Lower leg skin (tissue), 4 donors: ENCODE data around the gene SCLY. TPM values are rescaled to one million over a fixed set of nuclear protein-coding genes. Genes with fewer than 3 reads are reported as not detected.
A peak's percentile ranks its signal among the peaks of the same experiment; 100 is the strongest.
"Not testable (repeated sequence)": the region's sequence is repeated elsewhere in the genome, so short reads cannot be mapped to it uniquely, and the experiment has no call there.

Experiments
- DNase-seq, 2 donors: peaks; one replicate each; pipeline ENCODE4 v3.0.0-alpha.2; 2019; ENCODE audit warnings: low spot score in 2 of 2
- H3K4me3 ChIP-seq: fragments of 200-600 bp; sonication (generic); 2 replicates; pipeline ENCODE4 v1.5.1; 2017; ENCODE audit warnings: mild to moderate bottlenecking, low read depth; ENCODE audit not compliant: poor library complexity, severe bottlenecking
- CTCF ChIP-seq, 3 donors: fragments of 450-650 bp; IDR thresholded peaks; one replicate each; pipeline ENCODE4 v1.5.1; 2016; ENCODE audit warnings: antibody characterized with exemption in 3 of 3, mild to moderate bottlenecking in 3 of 3, moderate library complexity in 2 of 3
- POLR2A ChIP-seq, 2 donors: fragments of 450-650 bp; IDR thresholded peaks; one replicate each; pipeline ENCODE4 v1.6.1; 2016 to 2017; ENCODE audit warnings: antibody characterized with exemption in 2 of 2, mild to moderate bottlenecking in 1 of 2, moderate library complexity in 1 of 2
- WGBS, 2 donors: methylation state at CpG; one replicate each; pipeline ENCODE4 v1.1.5; 2018; 5-methylcytosine and 5-hydroxymethylcytosine counted together
- intact Hi-C: fragments of 100-400 bp; cut with DNase I; formaldehyde crosslinking; loops from one replicate; pipeline ENCODE4 v1.15.0; 2023; ENCODE audit warnings: low total_unique reads
- total RNA-seq, 4 donors: library from RNA; depleted of rRNA; stranded (reverse); fragments of >200 nt; gene quantifications; one replicate each; pipeline ENCODE4 v1.1.0, GENCODE V29; 2016

SCLY gene
- total RNA-seq, 4 donors from 2014 or later, result 2.4 to 12.1 (median 8.2) TPM

GRCh38 chr2:238108423-238109183 is 47.8 kb downstream of the SCLY start:
- intact Hi-C loops, result no loop called here
- peak in 1 of 2 donors; percentile 81 for DNase-seq
- WGBS, 2 donors, result 52 to 61% methylated on average over 18 to 19 of the region's 19 CpGs
- no peak for TF ChIP-seq CTCF (IDR thresholded peaks at IDR 0.05)
- TF ChIP-seq POLR2A (IDR thresholded peaks at IDR 0.05), result no peak
- no peak overlapping the region for H3K4me3 ChIP-seq

GRCh38 chr2:238113611-238114010 is 52.8 kb downstream of the SCLY start:
- TF ChIP-seq POLR2A (IDR thresholded peaks at IDR 0.05) (no peak), CTCF (IDR thresholded peaks at IDR 0.05) (no peak)
- H3K4me3 ChIP-seq, result no peak overlapping the region
- 79 to 81% methylated on average over 13 of the region's 13 CpGs for WGBS, 2 donors
- intact Hi-C loops, result no loop called here
- no peak for DNase-seq

- WGBS, 2 donors, result 74 to 86% methylated on average over 16 of the region's 16 CpGs
- intact Hi-C loops, result no loop called here
- no peak overlapping the region for H3K4me3 ChIP-seq
- no peak for TF ChIP-seq POLR2A (IDR thresholded peaks at IDR 0.05)
- no peak for TF ChIP-seq CTCF (IDR thresholded peaks at IDR 0.05)
- no peak for DNase-seq
These were observed 53.6 kb downstream of the SCLY start for GRCh38 chr2:238114331-238114841.

GRCh38 chr2:238114851-238115660 is 54.3 kb downstream of the SCLY start:
- no peak for TF ChIP-seq POLR2A (IDR thresholded peaks at IDR 0.05)
- TF ChIP-seq CTCF (IDR thresholded peaks at IDR 0.05), result no peak
- WGBS, 2 donors, result 87 to 88% methylated on average over 31 to 32 of the region's 32 CpGs
- no peak overlapping the region for H3K4me3 ChIP-seq
- intact Hi-C loops, result no loop called here
- no peak for DNase-seq

- DNase-seq, H3K4me3 ChIP-seq, intact Hi-C loops: not testable (repeated sequence)
- WGBS, 2 donors, result 93 to 97% methylated on average over 12 of the region's 12 CpGs
These were observed 54.9 kb downstream of the SCLY start for GRCh38 chr2:238115709-238116108.
